SK-N-MC (cell line): ENCODE data around the gene HOXB13.

ENCODE experiments used
- EZH2 ChIP-seq: fragments of 200-600 bp; sonication (generic); IDR thresholded peaks from one replicate; pipeline ENCODE4 v1.6.1; 2017; ENCODE audit warnings: antibody characterized with exemption
- POLR2AphosphoS5 ChIP-seq: IDR thresholded peaks from 2 replicates; pipeline ENCODE4 v1.6.1; 2012; ENCODE audit warnings: mild to moderate bottlenecking, low read depth, low read length, borderline replicate concordance

DNA sequence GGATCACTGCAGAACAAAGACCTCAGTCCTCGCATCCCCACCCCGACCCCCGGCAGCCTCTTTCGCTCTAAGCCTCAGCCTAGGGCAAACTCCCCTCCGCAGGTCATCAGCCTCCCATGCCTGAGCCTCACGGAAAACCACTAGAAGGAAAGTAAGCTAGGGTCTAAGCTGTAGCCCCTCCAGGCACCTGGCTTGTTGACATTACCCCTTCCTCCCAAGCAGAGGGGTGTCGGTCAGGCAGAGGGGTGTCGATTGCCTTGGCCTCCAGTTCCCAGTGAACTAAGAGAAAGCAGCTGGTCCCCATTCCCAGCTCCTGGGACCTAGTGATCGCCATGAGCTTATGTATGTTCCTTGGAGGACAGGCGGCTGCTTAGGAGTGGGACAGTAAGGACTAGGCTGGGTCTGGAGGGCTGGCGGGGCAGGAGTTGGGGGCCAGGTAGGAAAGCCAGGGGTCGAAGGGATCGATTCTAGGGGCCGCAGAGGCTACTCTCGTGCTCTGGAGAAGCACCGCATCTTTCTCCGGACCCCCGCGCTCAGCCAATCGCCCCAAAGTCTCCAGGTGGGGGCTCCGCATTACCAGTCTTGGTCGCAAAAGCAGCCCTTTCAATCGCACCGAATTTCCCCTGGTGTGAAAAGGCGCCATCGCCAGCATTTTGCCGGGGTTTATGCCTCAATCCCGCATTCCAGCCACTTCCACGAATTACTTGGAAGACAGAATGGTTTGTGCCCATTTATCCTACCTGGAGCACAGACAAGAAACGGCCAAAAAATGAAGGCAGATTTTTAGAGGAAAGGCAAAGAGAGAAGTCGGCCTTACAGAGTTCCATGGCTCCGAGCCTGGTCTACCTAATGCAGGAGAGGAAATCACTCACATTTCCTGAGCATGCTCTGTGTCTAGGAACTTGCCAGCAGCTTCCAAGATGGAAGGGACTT lies 21.3 kb upstream of the HOXB13 start:
- TF ChIP-seq POLR2AphosphoS5 (no peak), EZH2 (no peak)
